Endodermal cell (in vitro differentiated cells): ENCODE measurements around the gene MDH1. TPM values are rescaled to one million over a fixed set of nuclear protein-coding genes. Genes with fewer than 3 reads are reported as not detected.

Experiments used
- DNase-seq: peaks from one replicate; pipeline ENCODE4 v3.0.0-alpha.2; 2017
- H3K27ac ChIP-seq: 2 replicates; pipeline ENCODE4 v1.5.1; 2013; ENCODE audit warnings: mild to moderate bottlenecking, low read depth, low read length, moderate library complexity
- H3K27me3 ChIP-seq: 2 replicates; pipeline ENCODE4 v1.6.1; 2013; ENCODE audit warnings: mild to moderate bottlenecking, low read length, moderate library complexity; ENCODE audit not compliant: insufficient read depth, control insufficient read depth, poor library complexity, severe bottlenecking
- H3K36me3 ChIP-seq: 2 replicates; pipeline ENCODE4 v1.7.0; 2013; ENCODE audit warnings: mild to moderate bottlenecking, low read length, moderate library complexity; ENCODE audit not compliant: control insufficient read depth, insufficient read depth
- H3K4me1 ChIP-seq: one replicate; pipeline ENCODE4 v1.7.0; 2013; ENCODE audit warnings: low read length; ENCODE audit not compliant: control insufficient read depth, insufficient read depth
- H3K4me3 ChIP-seq: 2 replicates; pipeline ENCODE4 v1.5.1; 2013; ENCODE audit warnings: mild to moderate bottlenecking, low read length, moderate library complexity
- H3K9ac ChIP-seq: 2 replicates; pipeline ENCODE4 v1.6.1; 2013; ENCODE audit warnings: mild to moderate bottlenecking, low read length, moderate library complexity; ENCODE audit not compliant: poor library complexity, severe bottlenecking; ENCODE audit errors: extremely low read depth
- H3K9me3 ChIP-seq: 2 replicates; pipeline ENCODE4 v1.6.1; 2013; ENCODE audit warnings: mild to moderate bottlenecking, low read length, moderate library complexity; ENCODE audit not compliant: control insufficient read depth
- H3K27ac Mint-ChIP-seq: 2 replicates; pipeline ENCODE4 v1.8.0; 2020; ENCODE audit warnings: mixed read lengths
- H3K27me3 Mint-ChIP-seq: 2 replicates; pipeline ENCODE4 v1.8.0; 2021; ENCODE audit warnings: mild to moderate bottlenecking, mixed read lengths; ENCODE audit not compliant: insufficient read depth
- H3K36me3 Mint-ChIP-seq: 2 replicates; pipeline ENCODE4 v1.8.0; 2020; ENCODE audit warnings: low read depth, mixed read lengths
- H3K4me1 Mint-ChIP-seq: 2 replicates; pipeline ENCODE4 v1.8.0; 2020; ENCODE audit warnings: mixed read lengths
- H3K4me3 Mint-ChIP-seq: 2 replicates; pipeline ENCODE4 v1.8.0; 2020; ENCODE audit warnings: mild to moderate bottlenecking, moderate library complexity, mixed read lengths
- H3K9me3 Mint-ChIP-seq: 2 replicates; pipeline ENCODE4 v1.8.0; 2020; ENCODE audit warnings: mild to moderate bottlenecking, mixed read lengths
- CTCF ChIP-seq: fragments of 200-600 bp; sonication (generic); conservative IDR thresholded peaks from 2 replicates; pipeline ENCODE4 v1.5.0; 2021; ENCODE audit warnings: antibody characterized with exemption, mild to moderate bottlenecking
- WGBS, 2 experiments: methylation state at CpG; one replicate each; pipeline versions ENCODE4 v1.1.5 to v1.1.7; 2013; ENCODE audit warnings: missing lambda C conversion rate in 2 of 2, mixed read lengths in 1 of 2; ENCODE audit not compliant: insufficient coverage in 1 of 2, insufficient read length in 1 of 2; 5-methylcytosine and 5-hydroxymethylcytosine counted together
- total RNA-seq, 2 donors: library from RNA; stranded (reverse); fragmentation: NEBNext Ultra II Directional in 1 of 2; extraction: Animal tissue kit (Norgen Biotek cat#: 25700) in 1 of 2; gene quantifications; 2 replicates in 1 of 2; 3 replicates in 1 of 2; pipeline ENCODE4 v1.2.1, GENCODE V29; 2021

MDH1 gene
- total RNA-seq, 2 donors from 2014 or later, result 160 to 259 TPM

- 100% methylated on average over 1 of the region's 1 CpG; no CpG with 5 or more reads in 1 of the 2 experiments for WGBS, 2 experiments
- no peak overlapping the region for H3K27ac Mint-ChIP-seq
Observed at GRCh38 chr2:63582873-63583272, 5.9 kb upstream of the MDH1 start.

GRCh38 chr2:63587814-63588384 lies 864 bp upstream of the MDH1 start:
- Mint-ChIP-seq H3K27me3 (no peaks in the 10 kb centered on the region), H3K27ac (peak overlapping the region; percentile 95), H3K4me3 (peak overlapping the region; percentile 96), H3K36me3 (peaks cover 6% of the 10 kb centered on the region), H3K9me3 (no peaks in the 10 kb centered on the region), H3K4me1 (peaks cover 23% of the 10 kb centered on the region)
- Histone ChIP-seq H3K9me3 (no peaks in the 10 kb centered on the region), H3K4me1 (peaks cover 9% of the 10 kb centered on the region), H3K27me3 (no peaks in the 10 kb centered on the region), H3K36me3 (peaks cover 17% of the 10 kb centered on the region), H3K27ac (no peak overlapping the region), H3K9ac (peak overlapping the region; percentile 67), H3K4me3 (peak overlapping the region; percentile 97)
- no peak for TF ChIP-seq CTCF
- DNase-seq, result no peak
- WGBS, 2 experiments, result 0 to 6% methylated on average over 5 to 33 of the region's 33 CpGs

More at GRCh38 chr2:63582873-63583272, 5.9 kb upstream of the MDH1 start:
- no peak for TF ChIP-seq CTCF
- Histone ChIP-seq H3K4me1 (no peaks in the 10 kb centered on the region), H3K36me3 (no peaks in the 10 kb centered on the region), H3K27me3 (no peaks in the 10 kb centered on the region), H3K27ac (no peak overlapping the region), H3K9me3 (no peaks in the 10 kb centered on the region), H3K9ac (no peak overlapping the region), H3K4me3 (no peak overlapping the region)
- no peaks in the 10 kb centered on the region for H3K27me3 Mint-ChIP-seq
- DNase-seq, result no peak
- no peaks in the 10 kb centered on the region for H3K9me3 Mint-ChIP-seq
- no peak overlapping the region for H3K4me3 Mint-ChIP-seq
- H3K36me3 Mint-ChIP-seq, result no peaks in the 10 kb centered on the region
- peaks cover 11% of the 10 kb centered on the region for H3K4me1 Mint-ChIP-seq

- H3K36me3 ChIP-seq, result peaks cover 23% of the 10 kb centered on the region
- WGBS, 2 experiments, result 5 to 13% methylated on average over 14 to 23 of the region's 26 CpGs
- no peaks in the 10 kb centered on the region for H3K9me3 Mint-ChIP-seq
- no peaks in the 10 kb centered on the region for H3K9me3 ChIP-seq
- peaks cover 9% of the 10 kb centered on the region for H3K36me3 Mint-ChIP-seq
- peak overlapping the region; percentile 97 for H3K4me3 ChIP-seq
- no peak for DNase-seq
- peaks cover 23% of the 10 kb centered on the region for H3K4me1 Mint-ChIP-seq
- H3K4me1 ChIP-seq, result peaks cover 9% of the 10 kb centered on the region
- no peak for TF ChIP-seq CTCF
- H3K27me3 Mint-ChIP-seq, result no peaks in the 10 kb centered on the region
- H3K27ac ChIP-seq, result no peak overlapping the region
- H3K27ac Mint-ChIP-seq, result peak overlapping the region; percentile 96
- H3K9ac ChIP-seq, result peak overlapping the region; percentile 76
- no peaks in the 10 kb centered on the region for H3K27me3 ChIP-seq
- peak overlapping the region; percentile 96 for H3K4me3 Mint-ChIP-seq
Observed at GRCh38 chr2:63589148-63589958, 590 bp downstream of the MDH1 start.
